ENCODE results near the gene HAPSTR1.

HAPSTR1 gene

GRCh38 chr16:9096416-9096952 lies 5.0 kb downstream of the HAPSTR1 start:
- no peak for DNase-seq (ENCODE audit: low spot score)

DNA sequence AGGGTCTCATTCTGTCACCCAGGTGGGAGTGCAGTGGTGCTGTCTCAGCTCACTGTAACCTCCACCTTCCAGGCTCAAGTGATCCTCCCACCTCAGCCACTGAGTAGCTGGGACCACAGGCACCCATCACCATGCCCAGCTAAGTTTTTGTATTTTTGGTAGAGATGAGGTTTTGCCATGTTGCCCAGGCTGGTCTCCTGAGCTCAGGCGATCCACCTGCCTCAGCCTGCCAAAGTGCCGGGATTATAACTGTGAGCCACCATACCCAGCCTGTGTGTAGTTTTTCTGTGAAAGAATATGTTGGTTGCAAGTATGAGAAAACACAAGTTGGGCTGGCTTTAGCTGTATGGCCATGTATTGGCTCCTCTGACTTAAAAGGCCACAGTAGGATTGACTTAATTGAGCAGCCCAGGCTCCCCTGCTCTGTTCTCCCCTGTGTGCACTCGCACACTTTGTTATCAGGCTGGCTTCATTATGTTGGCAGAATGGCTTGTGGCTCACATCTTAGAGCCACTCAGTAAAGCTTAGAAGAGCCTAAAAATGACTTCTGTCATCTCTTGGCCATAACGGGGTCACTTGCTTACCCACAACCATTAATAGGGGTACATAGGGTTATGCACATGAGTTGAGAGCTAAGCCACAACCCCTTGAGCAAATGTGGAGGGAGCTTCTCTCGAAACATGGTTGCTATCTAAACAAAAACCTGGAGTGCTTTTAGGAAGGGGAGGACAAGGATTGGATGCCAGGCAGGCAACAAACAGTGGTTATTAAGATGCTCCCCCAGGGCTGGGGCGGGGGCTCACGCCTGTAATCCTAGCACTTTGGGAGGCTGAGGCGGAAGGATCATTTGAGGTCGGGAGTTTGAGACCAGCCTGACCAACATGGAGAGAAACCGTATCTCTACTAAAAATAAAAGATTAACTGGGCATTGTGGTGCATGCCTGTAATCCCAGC lies 6.1 kb downstream of the HAPSTR1 start:
- no peak for DNase-seq (ENCODE audit: low spot score)

DNA sequence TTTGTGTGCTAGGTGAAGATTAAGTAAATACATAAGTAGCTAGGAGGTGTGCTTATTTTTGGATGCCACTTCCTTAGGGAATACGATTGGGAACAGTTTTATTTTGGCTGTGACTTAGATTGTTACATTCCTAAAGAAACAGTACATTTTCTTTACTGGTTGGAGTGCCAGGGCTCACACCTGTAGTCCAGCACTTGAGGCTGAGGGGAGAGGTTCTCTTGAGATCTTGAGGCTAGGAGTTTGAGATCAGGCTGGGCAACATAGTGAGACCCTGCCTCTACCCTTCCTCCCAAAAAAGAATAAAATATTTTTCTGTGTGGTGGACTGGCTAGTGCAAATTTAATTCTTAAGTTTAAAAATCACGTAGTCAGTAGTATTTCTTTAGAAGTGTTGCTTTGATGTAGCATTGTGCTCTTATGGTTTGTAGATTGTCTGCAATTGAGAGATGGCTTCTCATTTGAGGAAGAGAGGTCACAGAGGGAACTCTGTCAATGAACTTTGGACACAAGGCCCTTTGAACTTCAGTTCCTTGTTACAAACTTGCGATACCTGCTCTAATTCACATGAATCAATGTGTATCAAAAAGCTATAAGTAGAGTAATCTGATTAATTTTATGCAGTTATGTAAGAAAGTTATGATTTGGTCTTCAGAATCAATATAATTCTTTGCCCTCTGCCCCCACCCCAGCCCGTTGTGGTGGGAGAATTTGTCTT lies 7.1 kb downstream of the HAPSTR1 start:
- no peak for DNase-seq (ENCODE audit: low spot score)

- no peak for DNase-seq (ENCODE audit: low spot score)
These were observed 7.7 kb downstream of the HAPSTR1 start for GRCh38 chr16:9099131-9099625.

GRCh38 chr16:9102379-9102778 lies 10.9 kb downstream of the HAPSTR1 start:
- DNase-seq (ENCODE audit: low spot score): no peak

DNA sequence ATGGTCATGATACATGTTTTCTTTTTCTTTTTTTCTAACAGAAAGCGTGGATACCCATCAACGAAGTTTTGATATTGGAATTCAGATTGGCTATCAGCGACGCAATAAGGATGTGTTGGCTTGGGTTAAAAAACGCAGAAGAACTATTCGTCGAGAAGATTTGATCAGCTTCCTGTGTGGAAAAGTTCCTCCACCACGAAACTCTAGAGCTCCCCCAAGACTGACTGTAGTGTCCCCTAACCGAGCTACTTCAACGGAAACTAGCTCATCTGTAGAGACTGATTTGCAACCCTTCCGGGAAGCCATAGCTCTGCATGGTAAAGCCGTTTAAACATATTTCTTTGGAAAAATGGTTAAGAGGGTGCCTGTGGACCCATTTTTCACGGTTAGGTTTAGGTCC lies 11.5 kb downstream of the HAPSTR1 start:
- DNase-seq (ENCODE audit: low spot score): no peak

- no peak for DNase-seq (ENCODE audit: low spot score)
These were observed 12.1 kb downstream of the HAPSTR1 start for GRCh38 chr16:9103546-9103945.

GRCh38 chr16:9105189-9105588 lies 13.7 kb downstream of the HAPSTR1 start:
- DNase-seq (ENCODE audit: low spot score): no peak

DNA sequence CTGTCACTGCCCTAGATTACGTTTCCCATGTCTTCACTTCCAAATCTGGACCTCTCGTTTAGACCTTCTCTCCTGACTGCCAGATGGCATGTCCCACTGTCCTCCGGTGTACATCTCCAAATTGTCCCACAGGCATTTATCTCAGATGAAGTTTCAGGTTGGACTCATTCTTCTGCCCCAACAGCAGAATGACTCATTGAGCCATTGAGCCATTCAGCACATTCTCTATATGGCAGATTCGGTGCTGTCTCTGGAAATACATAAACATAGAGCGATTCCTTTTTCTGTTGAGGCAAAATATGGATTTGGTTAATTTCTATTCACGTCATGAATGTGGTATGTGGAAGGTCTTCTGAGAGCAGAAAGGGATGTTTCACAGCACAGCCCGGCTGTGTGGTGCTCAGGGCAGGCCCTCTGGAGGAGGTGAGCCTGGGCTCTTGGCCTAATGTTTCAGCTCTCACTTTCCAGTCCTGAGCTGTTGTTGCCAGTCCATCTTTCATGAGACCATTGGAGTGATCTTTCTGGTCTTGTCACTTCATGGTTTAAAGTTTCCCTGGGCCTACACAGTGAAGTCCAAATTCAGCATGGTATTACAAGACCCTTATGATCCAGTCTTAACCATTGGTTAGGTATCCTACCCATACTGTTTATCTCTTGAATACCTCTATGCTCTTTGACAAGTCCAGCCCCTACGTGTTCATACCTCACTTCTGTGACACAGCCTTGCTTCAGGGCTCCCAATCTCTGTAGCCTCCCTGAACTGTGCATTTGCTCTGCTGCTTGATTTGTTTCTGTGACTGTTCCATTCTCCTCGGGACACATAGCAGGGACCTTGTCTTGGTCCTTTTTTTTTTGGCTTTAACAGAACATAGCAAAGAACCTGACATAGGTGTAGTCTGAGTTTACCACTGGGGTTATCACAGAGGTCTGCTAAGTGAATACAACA lies 15.9 kb downstream of the HAPSTR1 start:
- DNase-seq (ENCODE audit: low spot score): no peak

DNA sequence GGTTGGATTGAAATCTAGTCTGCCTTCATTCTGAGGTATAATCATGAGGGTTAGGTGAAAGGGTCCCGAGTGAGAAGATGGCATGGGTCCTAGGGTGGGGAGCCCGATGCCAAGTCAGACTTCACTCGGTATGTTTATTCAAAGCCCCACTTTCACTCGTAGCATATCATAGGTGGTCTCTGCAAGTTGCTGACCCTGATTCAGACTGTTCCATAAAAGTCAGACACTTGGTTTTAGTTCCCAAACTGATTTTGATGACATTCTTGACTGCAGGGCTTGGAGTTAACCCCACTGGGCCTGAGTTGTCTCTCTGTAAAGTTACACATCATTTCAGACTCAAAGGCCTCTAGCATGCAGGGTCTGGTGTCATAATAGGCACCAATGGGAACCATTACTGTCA lies 17.8 kb downstream of the HAPSTR1 start:
- DNase-seq (ENCODE audit: low spot score): no peak

- DNase-seq (ENCODE audit: low spot score): no peak
These were observed 20.9 kb downstream of the HAPSTR1 start for GRCh38 chr16:9112166-9112843.

GRCh38 chr16:9112844-9113186 lies 21.4 kb downstream of the HAPSTR1 start:
- DNase-seq (ENCODE audit: low spot score): no peak

- no peak for DNase-seq (ENCODE audit: low spot score)
These were observed 22.3 kb downstream of the HAPSTR1 start for GRCh38 chr16:9113707-9114106.

- no peak for DNase-seq (ENCODE audit: low spot score)
These were observed 22.7 kb downstream of the HAPSTR1 start for GRCh38 chr16:9114112-9114511.

- no peak for DNase-seq (ENCODE audit: low spot score)
These were observed 23.4 kb downstream of the HAPSTR1 start for GRCh38 chr16:9114842-9115241.

GRCh38 chr16:9115277-9115676 lies 23.8 kb downstream of the HAPSTR1 start:
- no peak for DNase-seq (ENCODE audit: low spot score)

GRCh38 chr16:9116141-9116540 lies 24.7 kb downstream of the HAPSTR1 start:
- no peak for DNase-seq (ENCODE audit: low spot score)

- DNase-seq (ENCODE audit: low spot score): no peak
These were observed 26.7 kb downstream of the HAPSTR1 start for GRCh38 chr16:9118170-9118569.

- DNase-seq (ENCODE audit: low spot score): no peak
These were observed 28.4 kb downstream of the HAPSTR1 start for GRCh38 chr16:9119795-9120194.

DNA sequence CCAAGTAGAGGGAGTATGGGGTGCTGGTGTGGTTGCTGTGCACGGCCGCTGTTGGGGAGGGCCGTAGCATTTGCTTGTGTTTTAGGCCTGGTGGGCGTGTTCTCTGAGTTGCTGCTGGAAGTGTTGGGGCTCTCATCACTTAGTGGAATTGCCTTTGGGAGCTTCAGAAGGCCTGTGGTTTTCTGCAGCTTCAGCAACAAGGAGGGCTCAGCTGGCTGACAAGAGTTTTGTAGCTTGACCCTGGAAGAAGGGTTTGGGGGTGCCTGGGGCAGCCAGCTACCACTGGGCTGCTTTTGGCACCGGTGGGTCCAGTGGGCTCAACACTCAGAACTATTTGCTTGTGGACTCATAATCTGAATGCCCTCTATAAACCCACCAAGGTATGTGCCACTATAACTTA lies 30.9 kb downstream of the HAPSTR1 start:
- DNase-seq (ENCODE audit: low spot score): no peak

GRCh38 chr16:9122969-9123368 lies 31.5 kb downstream of the HAPSTR1 start:
- no peak for DNase-seq (ENCODE audit: low spot score)
